NCI-H1105 treated with DMSO at 0.1 percent for 48 hours (cell line): ENCODE data around the gene GAB2.
A peak's percentile ranks its signal among the peaks of the same experiment; 100 is the strongest.
"Not testable (repeated sequence)": the region's sequence is repeated elsewhere in the genome, so short reads cannot be mapped to it uniquely, and the experiment has no call there.

Experiments
- DNase-seq: peaks from one replicate; lab custom pipeline; 2025; lab: John Stamatoyannopoulos, UW

Gene GAB2

DNA sequence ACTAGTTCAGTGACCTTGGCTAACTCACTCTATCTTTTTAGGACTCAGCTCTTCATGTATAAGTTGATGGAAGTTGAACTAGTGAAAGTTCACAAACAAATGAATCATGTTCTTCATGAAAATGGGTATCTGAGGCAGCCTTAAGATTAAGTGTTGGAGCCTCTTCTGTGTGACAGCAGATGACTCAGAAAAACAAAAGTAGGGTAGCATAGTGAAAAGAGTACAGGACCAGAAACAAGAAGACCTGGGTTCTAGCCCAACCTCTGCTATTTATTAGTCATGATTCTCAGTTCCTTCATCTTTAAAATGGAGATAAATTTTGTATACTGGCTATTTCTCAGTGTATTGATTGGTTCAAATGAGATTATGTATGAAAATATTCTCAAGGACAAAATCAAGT is 168.7 kb downstream of the GAB2 start:
- no peak for DNase-seq

DNA sequence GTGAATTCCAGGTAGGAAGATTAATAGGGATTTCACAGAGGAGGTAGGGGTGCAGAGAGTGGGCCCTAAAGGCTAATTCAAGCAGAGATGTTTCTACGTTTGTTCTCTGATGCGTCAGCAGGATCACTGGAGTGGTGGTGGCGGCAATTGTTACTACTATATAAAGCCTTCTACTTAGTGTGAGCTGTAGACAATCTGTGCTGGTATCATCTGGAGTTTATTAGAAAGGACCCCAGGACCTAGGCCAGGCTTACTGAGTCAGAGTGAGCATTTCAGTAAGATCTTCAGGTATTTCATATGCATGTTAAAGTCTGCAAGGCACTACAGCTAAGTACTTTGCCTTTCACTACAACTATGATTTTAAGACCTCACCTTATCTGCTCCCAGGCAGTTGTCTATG is 169.4 kb downstream of the GAB2 start:
- no peak for DNase-seq

DNA sequence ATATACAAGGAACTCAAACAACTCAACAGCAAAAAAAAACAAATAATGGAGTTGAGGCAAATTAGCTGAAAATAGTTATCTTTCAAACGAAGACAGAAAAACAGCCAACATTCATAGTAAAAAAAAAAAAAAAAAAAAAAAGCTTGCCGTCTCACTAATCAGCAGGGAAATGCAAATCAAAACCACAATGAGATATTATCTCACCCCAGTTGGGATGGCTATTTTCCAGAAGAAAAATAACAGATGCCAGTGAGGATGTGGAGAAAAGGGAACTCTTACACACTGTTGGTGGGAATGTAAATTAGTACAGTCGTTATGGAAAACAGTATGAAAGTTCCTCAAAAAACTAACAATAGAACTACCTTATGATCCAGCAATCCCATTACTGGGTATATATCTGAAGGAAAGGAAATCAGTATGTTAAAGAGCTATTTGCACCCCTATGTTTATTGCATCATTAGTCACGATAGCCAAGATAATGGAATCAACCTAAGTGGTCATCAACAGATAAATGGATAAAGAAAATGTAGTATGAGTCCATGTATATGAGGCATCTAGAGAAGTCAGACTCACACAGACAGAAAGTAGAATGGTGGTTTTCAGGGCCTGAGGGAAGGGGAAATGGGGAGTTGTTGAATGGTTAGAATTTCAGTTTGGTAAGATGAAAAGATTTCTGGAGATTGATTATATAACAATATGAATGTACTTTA is 172.9 kb downstream of the GAB2 start:
- no peak for DNase-seq

DNA sequence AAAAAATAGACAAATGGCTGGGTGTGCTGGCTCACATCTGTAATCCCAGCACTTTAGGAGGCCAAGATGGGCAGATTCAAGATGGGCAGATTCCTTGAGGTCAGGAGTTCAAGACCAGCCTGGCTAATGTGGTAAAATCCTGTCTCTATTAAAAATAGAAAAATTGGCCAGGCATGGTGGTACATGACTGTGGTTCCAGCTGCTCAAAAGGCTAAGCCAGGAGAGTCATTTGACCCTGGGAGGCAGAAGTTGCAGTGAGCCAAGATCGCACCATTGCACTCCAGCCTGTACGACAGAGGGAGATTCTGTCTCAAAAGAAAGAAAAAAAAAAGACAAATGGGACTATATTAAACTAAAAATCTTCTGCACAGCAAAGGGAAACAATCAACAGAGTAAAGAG is 173.5 kb downstream of the GAB2 start:
- no peak for DNase-seq

DNA sequence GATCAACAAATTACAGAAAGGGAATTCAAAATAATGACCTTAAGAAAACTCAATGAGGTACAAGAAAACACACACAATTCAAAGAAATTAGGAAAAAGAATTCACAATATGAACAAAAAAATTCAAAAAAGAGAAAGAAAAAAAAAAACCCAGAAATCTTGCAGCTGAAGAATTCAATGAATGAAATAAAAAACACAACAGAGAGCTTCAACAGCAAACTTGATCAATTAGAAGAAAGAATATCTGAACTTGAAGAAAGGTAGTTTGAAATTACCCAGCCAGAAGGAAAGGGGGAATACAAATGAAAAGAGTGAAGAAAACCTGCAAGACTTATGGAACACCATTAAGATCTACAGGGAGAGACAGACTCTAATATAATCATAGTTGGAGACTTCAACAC is 176.1 kb downstream of the GAB2 start:
- no peak for DNase-seq

DNA sequence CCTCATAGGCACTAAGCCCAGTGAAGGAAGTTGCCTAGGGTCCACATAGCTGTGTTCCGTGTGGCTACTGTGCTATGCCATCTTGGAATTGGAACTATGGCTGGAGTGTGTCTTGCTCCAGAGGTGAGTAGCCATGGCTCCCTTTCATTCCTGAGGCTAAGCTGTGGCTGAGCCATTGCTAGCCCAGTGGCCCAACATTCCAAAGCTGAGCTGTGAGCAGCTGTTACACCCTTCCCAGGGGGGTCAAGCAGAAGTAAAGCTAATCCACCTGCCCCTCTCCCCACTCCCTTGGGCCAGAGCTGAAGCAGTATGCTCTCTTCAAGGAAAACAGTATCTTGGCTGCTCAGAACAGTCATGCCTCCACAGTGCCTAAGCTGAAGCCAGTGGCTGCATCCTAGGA is 177.8 kb downstream of the GAB2 start:
- no peak for DNase-seq

DNA sequence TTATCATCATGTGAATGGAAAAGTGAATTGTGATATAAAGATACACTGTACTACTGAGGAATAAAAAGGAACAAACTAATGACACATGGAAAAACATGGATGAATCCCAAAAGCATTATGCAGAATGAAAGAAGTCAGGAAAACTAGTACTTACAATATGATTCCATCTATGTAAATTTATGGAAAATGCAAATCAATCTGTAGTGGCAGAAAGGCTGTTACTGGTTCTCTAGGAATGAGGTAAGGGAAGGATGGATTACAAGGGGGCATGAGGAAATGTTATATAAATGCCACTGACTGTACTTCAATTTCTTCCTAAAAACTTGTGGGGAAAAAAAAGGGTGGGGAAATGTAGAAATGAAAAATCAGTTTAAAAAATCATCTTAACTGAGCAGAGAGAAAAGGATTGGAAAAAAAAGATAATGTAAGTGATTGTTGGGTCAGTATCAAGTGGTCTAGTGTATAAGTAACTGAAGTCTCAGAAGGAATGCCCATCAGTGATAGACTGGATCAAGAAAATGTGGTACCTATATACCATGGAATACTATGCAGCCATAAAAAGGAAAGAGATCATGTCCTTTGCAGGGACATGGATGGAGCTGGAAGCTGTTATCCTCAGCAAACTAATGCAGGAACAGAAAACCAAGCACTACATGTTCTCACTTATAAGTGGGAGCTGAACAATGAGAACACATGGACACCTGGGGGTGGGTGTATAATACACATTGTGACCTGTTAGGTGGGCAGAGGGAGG is 180.2 kb downstream of the GAB2 start:
- no peak for DNase-seq

DNA sequence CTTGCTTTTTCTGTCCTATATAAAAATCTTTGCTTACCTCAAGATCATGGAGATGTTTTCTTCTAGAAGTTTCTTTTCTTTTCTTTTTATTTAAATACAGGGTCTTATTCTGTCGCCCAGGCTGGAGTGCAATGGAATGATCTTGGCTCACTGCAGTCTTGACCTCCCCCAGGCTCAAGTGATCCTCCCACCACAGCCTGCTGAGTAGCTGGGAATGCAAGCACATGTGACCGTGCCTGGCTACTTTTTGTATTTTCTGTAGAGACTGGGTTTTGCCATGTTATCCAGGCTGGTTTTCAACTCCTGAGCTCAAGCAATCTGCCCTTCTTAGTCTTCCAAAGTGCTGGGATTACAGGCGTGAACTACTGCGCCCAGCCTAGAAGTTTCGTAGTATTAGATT is 183.6 kb downstream of the GAB2 start:
- no peak for DNase-seq

DNA sequence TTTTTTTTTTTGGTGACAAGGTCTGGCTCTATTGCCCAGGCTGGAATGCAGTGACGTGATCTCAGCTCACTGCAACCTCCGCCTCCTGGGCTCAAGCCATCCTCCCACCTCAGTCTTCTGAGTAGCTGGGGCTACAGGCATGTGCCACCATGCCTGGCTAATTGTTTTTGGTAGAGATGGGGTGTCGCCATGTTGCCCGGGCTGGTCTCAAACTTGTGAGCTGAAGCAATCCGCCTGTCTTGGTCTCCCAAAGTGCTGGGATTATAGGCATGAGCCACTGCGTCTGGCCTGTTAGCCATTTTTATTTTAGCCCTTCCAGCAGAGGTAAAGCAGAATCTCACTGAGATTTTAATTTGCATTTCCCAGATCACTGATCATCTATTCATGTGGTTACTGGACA is 184.6 kb downstream of the GAB2 start:
- not testable (repeated sequence) for DNase-seq

DNA sequence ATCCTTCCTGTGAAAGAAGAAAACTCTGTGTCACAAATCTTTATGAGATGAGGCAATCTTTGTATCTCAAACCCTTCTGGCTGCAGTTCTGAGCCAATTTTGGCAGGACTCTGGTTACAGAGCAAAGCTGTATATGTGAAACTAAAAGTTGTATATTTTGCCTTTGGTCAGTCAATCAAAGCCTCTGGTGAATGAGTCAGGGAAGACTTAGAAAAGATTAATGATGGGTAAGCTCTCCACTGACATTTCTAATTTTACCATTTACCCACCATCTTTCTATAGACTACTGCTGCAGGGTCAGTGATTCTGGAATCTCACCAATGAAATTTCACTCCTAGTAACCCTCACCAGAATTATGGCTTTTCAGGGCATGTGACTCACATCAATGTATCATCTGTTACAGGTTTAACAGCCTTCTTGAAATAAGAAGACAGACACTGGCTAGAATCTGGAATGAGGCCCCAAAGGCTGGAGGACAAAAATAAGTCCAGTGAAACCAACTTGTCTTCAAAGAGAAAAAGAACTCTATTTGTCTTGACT is 185.6 kb downstream of the GAB2 start:
- no peak for DNase-seq

DNA sequence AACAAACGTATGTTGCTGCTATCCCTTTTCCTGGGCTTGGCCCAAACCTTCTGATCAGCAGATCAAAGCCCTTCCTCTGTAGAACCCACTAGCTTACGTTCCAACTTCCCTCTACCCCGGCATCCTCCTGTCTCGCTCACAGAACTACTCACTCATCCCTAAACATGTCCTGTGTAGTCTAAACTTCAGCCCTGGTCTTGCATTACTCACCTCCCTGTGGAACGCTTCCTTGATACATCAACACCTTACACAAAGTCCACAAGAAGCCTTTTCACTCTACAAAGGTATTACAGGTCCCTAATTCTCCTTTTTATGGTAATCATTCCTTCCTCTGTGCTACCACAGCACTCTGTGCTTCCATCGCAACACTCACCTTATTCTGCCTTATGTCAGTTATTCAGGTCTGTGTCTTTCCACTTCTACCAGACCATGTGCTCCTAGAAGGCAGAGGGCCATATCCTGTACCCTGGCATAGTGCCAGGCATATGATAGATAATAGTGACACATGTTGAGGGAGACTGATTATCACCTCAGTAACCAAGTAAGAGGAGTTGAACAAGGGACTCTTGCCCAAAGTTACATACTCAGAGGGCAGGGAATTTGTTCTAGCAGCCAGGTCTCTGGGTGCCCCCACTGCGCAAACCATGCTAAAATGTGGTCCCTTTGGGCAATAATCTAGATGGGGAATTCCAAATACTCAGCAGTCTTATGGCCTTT is 187.3 kb downstream of the GAB2 start:
- peak; percentile 14 for DNase-seq

DNA sequence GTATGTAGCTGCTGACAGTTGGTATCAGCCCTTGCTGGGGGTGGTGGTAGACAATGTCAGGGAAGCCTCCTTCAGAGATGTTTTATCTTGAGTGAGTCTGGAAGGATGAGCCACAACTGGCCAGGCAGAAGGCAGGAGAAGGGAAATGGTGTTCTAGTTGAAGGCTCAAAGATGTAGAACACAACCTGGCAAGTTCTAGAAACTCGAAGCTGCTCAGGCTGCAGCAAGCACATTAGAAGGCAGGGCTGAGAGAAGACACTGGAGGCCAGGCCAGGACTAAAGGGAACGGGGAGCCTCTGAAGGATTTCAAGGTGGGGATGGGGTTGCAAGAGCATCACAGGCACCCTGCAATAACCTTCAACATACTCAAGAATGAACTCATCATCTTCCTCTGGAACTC is 188.5 kb downstream of the GAB2 start:
- DNase-seq = no peak

DNA sequence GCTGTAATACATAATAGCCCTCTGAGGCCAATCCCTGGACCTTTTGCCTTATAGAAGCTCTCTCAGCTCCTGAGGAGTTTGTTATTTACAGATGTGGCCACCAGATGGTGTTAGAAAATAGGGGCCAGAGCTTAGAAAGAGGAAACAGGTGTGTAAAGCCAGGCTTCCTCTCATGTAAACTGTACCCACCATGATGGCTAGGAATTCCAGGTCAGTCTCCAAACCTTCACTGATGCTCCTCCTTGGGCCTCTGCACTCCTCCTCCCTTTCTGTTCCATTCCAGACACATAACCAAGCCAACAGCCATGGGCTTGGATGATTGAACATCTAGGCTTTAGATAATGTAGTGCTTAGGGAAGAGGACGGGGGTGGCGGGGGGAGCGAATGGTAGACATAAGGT is 189.2 kb downstream of the GAB2 start:
- peak; percentile 75 for DNase-seq

DNA sequence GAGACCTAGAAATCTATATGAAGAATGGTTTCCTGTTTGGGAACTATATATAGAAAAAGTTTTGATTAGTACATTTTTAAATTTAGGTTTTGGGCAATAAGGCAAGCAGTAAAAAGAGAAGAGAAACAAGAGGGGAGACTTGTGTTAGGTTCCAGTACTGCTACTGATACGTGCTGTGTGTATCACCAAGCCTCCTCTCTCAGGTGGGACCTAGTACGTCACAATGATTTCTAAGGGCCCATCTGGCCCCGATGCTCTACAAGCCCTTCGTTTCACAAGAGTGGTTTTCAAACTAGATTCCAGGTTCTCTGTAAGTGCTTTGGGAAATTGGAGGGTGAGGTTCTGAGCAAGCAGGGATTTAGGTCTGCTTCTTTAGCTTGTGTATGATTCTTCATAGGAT is 189.7 kb downstream of the GAB2 start:
- no peak for DNase-seq

DNA sequence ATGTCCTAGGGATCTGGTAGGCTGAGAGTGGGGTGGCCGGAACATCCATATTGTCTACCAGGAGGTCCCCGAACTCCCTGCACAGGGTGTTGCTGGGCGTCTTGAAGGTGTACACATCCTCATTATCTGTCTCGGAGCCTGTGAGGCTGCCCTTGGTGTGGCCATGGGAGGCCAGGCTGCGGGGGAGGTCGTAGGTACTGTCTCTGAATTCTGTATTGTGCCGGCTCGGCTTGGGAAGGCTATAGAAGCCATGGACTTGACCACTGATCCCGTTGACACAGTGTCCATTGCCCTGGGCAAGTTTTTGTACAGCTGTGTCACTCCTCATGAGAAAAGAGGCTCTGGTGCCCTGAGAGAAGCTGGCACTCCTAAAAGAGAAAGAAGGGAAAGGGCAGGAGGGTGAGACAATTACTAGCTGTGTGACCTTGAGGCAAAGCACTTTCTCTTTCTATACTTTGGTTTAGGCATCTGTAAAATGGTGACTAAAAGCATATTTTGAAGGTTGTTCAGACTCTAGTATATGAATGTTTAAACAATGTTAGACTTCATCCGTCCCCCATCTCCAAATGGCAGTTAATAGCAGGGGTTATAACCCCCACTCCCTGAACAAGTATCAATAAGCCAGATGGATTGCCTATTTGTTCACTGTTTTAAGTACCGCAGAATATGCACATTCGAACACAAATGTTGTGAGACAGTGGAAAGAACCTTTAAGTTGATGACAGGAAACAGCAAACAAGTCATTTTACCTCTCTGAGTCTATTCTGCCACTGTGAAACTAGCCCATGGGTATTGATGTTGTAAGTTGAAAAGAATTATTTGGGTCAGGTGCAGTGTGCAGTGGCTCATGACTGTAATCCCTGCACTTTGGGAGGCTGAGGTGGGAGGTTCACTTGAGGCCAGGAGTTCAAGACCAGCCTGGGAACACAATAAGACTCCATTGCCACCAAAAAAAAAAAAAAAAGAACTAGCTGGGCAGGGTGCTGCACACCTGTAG is 190.6 kb downstream of the GAB2 start:
- DNase-seq = no peak

DNA sequence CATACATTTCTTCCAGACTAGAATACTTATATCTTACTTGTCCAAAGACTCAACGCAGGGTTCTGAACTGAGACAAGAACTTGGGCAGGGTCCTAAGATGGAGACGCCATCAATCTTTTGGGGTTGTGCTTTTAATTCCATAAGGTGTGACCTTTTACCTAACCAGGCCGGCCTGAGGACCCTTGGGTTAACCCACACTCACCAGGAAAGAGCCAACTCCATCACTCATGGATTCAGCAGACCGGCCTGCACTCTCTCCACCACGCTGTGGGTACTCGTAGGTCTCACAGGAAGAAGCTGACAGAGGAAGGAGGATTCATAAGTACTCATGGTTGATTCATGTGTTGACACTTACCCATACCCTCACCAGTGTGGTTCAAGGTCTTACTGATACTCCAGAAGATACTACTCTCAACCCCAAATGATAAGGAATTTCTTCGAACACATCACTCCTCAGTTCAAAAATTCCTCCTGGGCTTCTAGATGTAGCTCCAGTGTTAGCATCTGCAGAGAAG is 192.7 kb downstream of the GAB2 start:
- DNase-seq = no peak

DNA sequence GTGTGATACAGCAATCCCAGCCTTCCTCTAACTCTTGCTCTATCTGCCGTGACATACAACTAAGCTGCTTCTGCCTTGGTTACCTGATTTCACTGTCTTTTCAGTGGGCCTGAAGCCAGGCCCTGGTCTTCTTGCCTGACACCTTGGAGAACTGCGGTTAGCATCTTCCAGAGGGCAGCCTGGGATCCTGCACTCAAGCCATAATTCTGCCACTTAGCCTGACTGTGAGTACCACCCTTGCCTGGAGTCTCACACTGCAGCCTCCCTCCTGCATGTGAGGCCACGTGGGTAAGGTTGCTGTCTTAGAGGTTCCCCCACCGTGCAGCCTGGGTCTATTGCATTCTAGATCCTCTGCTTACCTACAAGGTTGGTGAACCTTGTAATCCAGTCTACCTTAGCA is 193.1 kb downstream of the GAB2 start:
- DNase-seq = no peak

DNA sequence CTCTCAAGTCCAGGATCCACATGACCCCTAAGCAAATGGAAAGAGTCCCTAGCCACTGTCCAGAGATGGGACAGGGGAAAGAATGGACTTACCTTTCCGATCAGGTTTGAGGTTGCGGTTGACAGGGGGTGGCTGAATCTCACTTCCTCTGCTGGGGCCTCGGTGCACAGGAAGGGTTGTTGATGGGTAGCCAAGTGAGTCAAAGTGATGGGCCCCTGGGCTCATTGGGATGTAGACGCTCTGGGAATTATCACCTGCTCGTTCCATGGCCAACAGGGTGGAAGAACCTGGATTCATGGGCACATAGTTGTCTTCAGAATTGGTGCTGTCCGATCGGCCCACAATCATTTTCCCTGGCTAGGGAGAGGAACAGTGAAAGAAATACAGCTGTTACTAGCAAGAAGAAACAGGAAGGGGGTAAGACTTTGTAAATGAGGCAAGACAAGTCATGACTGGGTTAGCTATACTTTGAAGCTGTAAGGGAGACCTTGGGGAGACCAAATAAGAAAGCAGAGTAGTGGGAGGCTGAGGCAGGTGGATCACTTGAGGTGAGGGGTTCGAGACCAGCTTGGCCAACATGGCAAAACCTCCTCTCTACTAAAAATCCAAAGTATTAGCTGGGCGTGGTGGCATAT is 194.2 kb downstream of the GAB2 start:
- DNase-seq = no peak

DNA sequence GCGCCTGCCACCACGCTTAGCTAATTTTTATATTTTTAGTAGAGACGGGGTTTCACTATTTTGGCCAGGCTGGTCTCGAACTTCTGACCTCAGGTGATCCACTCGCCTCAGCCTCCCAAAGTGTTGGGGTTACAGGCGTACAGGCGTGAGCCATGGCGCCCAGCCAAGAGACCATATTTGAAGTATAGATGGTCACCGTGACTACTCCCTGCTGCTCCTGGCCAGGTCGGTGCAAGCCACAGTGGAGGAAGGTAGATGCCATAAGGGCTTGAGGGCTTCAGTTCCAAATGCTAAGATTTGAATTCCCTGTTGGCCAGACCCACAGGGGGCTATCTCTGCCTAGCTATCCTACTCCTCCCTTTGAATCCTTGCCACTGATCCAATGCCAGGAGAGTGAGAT is 194.9 kb downstream of the GAB2 start:
- DNase-seq = not testable (repeated sequence)

DNA sequence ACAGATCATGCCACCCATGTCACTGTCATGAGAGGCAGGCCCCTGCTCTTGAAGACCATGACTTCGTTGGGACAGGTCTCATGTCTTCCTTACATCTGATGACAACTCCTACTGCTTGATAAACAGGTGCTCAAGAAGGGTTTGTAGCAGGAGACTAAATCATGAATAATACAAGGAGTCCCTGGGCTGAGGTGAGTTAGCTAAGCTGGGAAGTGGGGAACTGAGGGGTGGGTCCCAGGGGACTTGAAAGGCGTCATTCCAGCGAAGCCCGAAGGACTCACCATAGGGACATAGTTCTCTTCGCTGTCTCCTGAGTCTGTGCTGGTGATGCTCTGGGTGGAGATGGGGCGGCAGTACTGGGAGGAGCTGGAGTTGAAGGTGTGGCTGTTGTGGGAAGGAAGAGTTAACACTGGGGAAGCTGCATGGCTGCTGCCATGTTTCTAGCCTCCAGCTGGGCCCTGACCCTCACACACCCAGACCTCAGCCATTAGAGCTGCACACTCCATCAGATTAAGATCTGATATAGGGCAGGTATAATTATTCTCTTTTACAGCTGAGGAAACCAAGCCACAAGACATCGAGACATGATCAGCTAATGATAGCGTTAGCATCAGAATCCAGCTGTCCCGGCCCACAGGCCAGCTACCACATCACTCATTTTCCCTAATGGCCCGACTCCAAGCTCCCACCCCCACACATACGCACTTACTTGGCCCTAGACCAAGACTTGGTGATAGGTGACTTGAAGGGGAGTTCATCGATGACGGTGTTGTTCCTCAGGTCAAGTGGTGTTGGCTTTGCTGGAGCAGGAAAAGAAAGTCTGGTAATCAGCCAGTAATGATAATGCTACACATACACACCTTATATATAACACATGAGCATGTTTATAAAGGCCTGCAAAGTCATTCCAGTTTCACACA is 196.0 kb downstream of the GAB2 start:
- no peak for DNase-seq
